GM12892 (cell line): Measurements from ENCODE around the gene SNAPC2.

Experiments used
- POLR2A ChIP-seq: IDR thresholded peaks from 2 replicates; pipeline ENCODE4 v1.6.1; 2011; ENCODE audit warnings: low read depth, low read length, control low read depth
- POLR2AphosphoS5 ChIP-seq: IDR thresholded peaks from 2 replicates; pipeline ENCODE4 v1.6.1; 2011; ENCODE audit warnings: low read depth, low read length, control low read depth
- TAF1 ChIP-seq: IDR thresholded peaks from 2 replicates; pipeline ENCODE4 v1.6.1; 2011; ENCODE audit warnings: low read depth, mild to moderate bottlenecking, control low read depth, low read length, borderline replicate concordance

GRCh38 chr19:7879111-7879807, 40.9 kb upstream of the SNAPC2 start:
- TF ChIP-seq TAF1 (no peak), POLR2A (no peak), POLR2AphosphoS5 (no peak)
